WERI-Rb-1 (cell line): ENCODE results near the gene STK32C.
A peak's percentile ranks its signal among the peaks of the same experiment; 100 is the strongest.

Experiments
- DNase-seq: peaks from one replicate; pipeline ENCODE4 v3.0.0-alpha.2; 2020
- H3K27ac ChIP-seq: fragments of 250-450 bp; sonication (Bioruptor Pico); 2 replicates; pipeline ENCODE4 v1.5.1; 2020; ENCODE audit warnings: mild to moderate bottlenecking, moderate library complexity
- H3K27me3 ChIP-seq: fragments of 250-450 bp; sonication (Bioruptor Pico); 2 replicates; pipeline ENCODE4 v1.5.1; 2021; ENCODE audit warnings: mild to moderate bottlenecking, low read depth, moderate library complexity; ENCODE audit not compliant: insufficient read depth, severe bottlenecking
- H3K36me3 ChIP-seq: fragments of 250-450 bp; sonication (Bioruptor Pico); 2 replicates; pipeline ENCODE4 v1.5.1; 2020; ENCODE audit warnings: mild to moderate bottlenecking, moderate library complexity
- H3K4me3 ChIP-seq: 2 replicates; pipeline ENCODE4 v1.5.1; 2011; ENCODE audit warnings: low read depth, mild to moderate bottlenecking, control low read depth, low read length
- H3K9me3 ChIP-seq: fragments of 250-450 bp; sonication (Bioruptor Pico); 2 replicates; pipeline ENCODE4 v1.5.1; 2021; ENCODE audit warnings: mild to moderate bottlenecking, moderate library complexity; ENCODE audit not compliant: severe bottlenecking
- TF ChIP-seq, protein P1 (sequence below): IDR thresholded peaks from 2 replicates; pipeline ENCODE4 v1.5.1; 2011; ENCODE audit warnings: low read depth, mild to moderate bottlenecking, control low read depth, inconsistent platforms, low read length

STK32C gene

DNA sequence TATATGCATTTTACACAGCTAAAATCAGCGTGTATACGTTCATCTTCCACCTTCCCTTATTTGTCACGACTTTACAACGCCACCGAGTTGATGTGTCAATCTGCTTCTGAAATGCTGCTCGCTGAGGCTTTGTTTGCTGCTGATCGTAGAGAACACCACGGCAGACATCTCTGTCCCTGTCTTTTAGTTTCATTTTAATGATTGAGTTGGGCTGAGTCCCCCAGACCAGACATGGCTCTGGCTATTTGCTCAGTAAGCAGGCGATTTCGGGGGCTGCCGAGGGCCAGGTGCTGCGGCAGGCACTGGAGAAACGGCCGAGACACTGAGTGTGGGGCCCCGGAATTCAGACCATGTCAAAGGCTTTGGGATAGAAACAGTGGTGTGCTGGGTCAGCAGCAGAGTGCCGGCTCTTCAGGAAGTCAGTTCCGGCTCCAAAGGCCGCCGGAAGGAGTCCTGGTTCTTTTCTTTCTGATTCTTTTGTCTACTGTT, 29.2 kb upstream of the STK32C start:
- Histone ChIP-seq H3K9me3 (no peaks in the 10 kb centered on the region), H3K27me3 (no peaks in the 10 kb centered on the region), H3K27ac (no peak overlapping the region), H3K4me3 (no peak overlapping the region), H3K36me3 (no peaks in the 10 kb centered on the region)
- DNase-seq: no peak
- TF ChIP-seq, protein P1, sequence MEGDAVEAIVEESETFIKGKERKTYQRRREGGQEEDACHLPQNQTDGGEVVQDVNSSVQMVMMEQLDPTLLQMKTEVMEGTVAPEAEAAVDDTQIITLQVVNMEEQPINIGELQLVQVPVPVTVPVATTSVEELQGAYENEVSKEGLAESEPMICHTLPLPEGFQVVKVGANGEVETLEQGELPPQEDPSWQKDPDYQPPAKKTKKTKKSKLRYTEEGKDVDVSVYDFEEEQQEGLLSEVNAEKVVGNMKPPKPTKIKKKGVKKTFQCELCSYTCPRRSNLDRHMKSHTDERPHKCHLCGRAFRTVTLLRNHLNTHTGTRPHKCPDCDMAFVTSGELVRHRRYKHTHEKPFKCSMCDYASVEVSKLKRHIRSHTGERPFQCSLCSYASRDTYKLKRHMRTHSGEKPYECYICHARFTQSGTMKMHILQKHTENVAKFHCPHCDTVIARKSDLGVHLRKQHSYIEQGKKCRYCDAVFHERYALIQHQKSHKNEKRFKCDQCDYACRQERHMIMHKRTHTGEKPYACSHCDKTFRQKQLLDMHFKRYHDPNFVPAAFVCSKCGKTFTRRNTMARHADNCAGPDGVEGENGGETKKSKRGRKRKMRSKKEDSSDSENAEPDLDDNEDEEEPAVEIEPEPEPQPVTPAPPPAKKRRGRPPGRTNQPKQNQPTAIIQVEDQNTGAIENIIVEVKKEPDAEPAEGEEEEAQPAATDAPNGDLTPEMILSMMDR: no peak

DNA sequence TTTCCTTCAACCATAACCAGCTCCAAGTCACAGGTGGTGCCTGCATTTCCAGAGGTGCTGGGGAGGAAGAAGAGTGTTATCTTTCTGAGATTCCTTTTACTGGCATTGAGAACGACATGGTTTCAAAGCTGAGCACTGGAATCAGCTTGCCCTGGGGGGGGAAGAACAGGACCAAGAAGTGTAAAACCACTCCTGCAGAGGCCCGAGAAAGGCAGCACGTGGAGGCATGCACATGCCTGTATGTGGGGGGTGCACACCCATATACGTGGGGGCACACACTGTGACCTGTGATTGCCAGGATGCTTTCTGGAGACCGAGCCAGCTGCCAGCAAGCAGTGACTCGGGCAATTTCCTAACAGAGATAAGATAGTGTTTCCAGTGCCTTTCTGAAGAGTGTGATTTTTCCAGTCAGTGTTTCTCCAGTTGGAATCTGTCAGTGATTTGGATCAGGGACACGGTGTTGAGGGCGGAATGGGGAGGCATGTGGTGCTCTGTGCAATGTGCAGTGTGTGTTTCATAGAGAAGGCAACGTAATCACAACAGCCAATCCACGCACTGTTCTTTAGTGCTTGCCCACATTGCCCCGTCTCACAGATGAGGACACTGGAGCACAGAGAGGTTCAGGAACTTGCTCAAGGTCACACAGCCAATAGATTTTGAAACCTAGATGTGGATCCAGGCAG, 28.5 kb upstream of the STK32C start:
- Histone ChIP-seq H3K4me3 (no peak overlapping the region), H3K36me3 (peaks cover 3% of the 10 kb centered on the region; the same call in 1 of the 2 replicates), H3K27ac (no peak overlapping the region), H3K9me3 (no peaks in the 10 kb centered on the region), H3K27me3 (no peaks in the 10 kb centered on the region)
- TF ChIP-seq, protein P1: no peak
- no peak for DNase-seq

DNA sequence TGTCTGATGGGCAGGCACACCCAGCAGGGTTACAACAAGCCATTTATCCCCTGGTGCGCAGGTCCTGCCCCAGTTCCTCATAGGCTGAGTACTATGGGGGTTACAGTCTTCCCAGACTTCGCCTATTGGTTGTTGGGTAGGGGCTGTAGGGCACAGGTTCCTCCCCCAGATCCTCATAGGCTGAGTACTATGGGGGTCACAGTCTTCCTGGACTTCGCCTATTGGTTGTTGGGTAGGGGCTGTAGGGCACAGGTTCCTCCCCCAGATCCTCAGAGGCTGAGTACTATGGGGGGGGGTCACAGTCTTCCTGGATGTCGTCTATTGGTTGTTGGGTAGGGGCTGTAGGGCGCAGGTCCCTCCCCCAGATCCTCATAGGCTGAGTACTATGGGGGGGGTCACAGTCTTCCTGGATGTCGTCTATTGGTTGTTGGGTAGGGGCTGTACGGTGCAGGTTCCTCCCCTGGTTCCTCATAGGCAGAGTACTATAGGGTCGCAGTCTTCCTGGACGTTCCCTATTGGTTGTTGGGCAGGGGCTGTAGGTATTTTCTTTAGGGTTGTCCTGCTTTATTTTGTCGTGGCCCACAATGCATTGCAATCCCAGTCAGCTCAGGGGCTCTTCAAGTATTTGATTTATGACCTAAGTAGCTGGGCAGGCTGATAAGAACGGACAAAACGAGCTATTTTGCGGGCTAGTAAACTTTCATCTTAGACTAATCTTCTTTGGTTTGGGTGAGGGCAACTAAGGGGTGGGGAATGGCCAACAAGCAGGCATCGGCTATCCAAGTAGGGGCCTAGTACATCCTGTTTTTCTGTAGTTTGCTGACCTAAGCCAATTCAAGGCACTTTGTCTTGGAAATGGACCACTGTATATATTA, 27.7 kb upstream of the STK32C start:
- no peak overlapping the region for H3K27ac ChIP-seq
- H3K27me3 ChIP-seq: no peaks in the 10 kb centered on the region
- peaks cover 3% of the 10 kb centered on the region; the same call in 1 of the 2 replicates for H3K36me3 ChIP-seq
- TF ChIP-seq, protein P1: no peak
- no peaks in the 10 kb centered on the region for H3K9me3 ChIP-seq
- H3K4me3 ChIP-seq: no peak overlapping the region
- peak; percentile 60 for DNase-seq

DNA sequence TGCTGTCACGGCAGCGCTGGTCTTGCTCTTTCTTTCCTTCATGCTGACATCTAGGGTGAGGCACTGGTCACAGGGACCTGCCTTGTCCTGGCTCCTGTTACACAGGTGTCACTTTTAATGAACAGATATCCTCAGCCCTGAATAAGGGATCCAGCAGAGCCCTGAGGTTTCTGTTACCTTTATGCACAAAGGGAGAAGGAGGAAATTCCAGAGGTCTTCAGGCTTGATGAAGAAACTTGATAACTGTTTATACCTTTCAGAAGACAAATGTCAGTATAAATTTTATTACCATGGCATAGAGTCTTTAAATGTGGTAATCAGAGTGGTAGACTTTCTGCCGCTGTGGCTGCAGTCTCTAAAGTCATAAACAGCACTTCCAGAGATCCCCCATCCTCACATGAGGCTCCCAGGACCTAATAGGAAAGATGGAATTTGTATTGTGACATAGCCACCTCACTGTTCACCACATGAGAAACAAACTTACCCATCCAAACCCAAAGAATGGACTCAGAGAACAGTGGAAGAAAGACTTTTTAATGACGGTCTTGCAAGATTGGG, 27.0 kb upstream of the STK32C start:
- no peak for DNase-seq
- TF ChIP-seq, protein P1: no peak
- no peaks in the 10 kb centered on the region for H3K27me3 ChIP-seq
- H3K27ac ChIP-seq: no peak overlapping the region
- H3K4me3 ChIP-seq: no peak overlapping the region
- peaks cover 9% of the 10 kb centered on the region; the same call in 1 of the 2 replicates for H3K36me3 ChIP-seq
- H3K9me3 ChIP-seq: no peaks in the 10 kb centered on the region

DNA sequence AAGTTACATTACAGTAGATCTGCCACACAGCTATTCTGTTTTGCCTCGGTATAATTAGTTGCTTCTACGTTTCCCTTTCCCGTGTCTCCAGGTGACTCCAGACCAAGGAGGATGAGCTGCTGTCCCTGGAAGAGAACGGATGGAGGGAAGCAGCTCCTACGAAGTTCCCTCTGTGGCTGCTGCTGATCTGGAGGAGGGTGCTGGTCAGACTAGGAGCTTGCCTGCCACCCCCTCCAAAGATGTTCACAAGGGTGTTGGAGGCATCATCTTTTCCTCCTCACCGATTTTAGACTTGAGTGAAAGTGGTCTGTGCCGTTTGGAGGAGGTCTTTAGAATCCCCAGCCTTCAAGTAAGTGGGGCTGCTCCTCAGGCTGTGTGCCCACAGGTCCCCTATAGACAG, 25.6 kb upstream of the STK32C start:
- Histone ChIP-seq H3K27ac (no peak overlapping the region), H3K4me3 (no peak overlapping the region), H3K27me3 (no peaks in the 10 kb centered on the region), H3K9me3 (no peaks in the 10 kb centered on the region), H3K36me3 (peaks cover 15% of the 10 kb centered on the region)
- no peak for DNase-seq
- TF ChIP-seq, protein P1: no peak
